Endothelial cell of umbilical vein (primary cell): ENCODE data around the gene VPS35L. TPM values are rescaled to one million over a fixed set of nuclear protein-coding genes. Genes with fewer than 3 reads are reported as not detected.
A peak's percentile ranks its signal among the peaks of the same experiment; 100 is the strongest.

Experiments used
- BruUV-seq: library from RNA; stranded (reverse); fragments of 400-500 nt; replicated peaks from 2 replicates; lab custom pipeline; 2021; lab: Mats Ljungman, UMichigan
- CTCF ChIA-PET: fragments of 300-600, 350-600 bp; sonication (Branson Sonifier 250); formaldehyde crosslinking; loops from one replicate; lab custom pipeline; 2021; ENCODE audit warnings: antibody characterized with exemption, inconsistent platforms; lab: Charles Lee
- POLR2A ChIA-PET: fragments of 300-600, 350-600 bp; sonication (Branson Sonifier 250); formaldehyde crosslinking; loops from one replicate; lab custom pipeline; 2021; ENCODE audit warnings: antibody characterized with exemption, inconsistent platforms; lab: Charles Lee
- DNase-seq: peaks from one replicate; pipeline ENCODE4 v3.0.0-alpha.2; 2011; ENCODE audit warnings: low read depth, low spot score
- FAIRE-seq: peaks from 2 replicates; lab custom pipeline; 2011; peaks lifted over from hg19 to GRCh38; lab: Jason Lieb, UNC
- H2AFZ ChIP-seq: 2 replicates; pipeline ENCODE4 v1.6.0; 2012; ENCODE audit warnings: low read depth, low read length, control low read depth, inconsistent platforms
- H3K27ac ChIP-seq: 2 replicates; pipeline ENCODE4 v1.5.1; 2011; ENCODE audit warnings: low read depth, mild to moderate bottlenecking, control low read depth, low read length, moderate library complexity; ENCODE audit not compliant: insufficient read depth
- H3K27me3 ChIP-seq, 2 experiments: 2 replicates each; pipeline versions ENCODE4 v1.6.0 to v1.6.1; 2011; ENCODE audit warnings: low read length in 2 of 2, mixed read lengths in 1 of 2; ENCODE audit not compliant: control insufficient read depth in 2 of 2, insufficient read depth in 2 of 2
- H3K36me3 ChIP-seq, 2 experiments: 2 replicates in 1 of 2; 3 replicates in 1 of 2; pipeline ENCODE4 v1.5.1; 2011; ENCODE audit warnings: low read length in 2 of 2, mild to moderate bottlenecking in 1 of 2, moderate library complexity in 1 of 2; ENCODE audit not compliant: control insufficient read depth in 2 of 2, insufficient read depth in 2 of 2; ENCODE audit errors: extremely low read depth in 1 of 2
- H3K4me1 ChIP-seq: 3 replicates; pipeline ENCODE4 v1.5.1; 2011; ENCODE audit warnings: mild to moderate bottlenecking, low read length; ENCODE audit not compliant: control insufficient read depth, insufficient read depth; ENCODE audit errors: extremely low read depth
- H3K4me2 ChIP-seq: 2 replicates; pipeline ENCODE4 v1.6.1; 2011; ENCODE audit warnings: low read length, control low read depth, mixed read lengths; ENCODE audit not compliant: insufficient read depth
- H3K4me3 ChIP-seq, 3 experiments: fragments of 200-600 bp in 1 of 3; sonication (generic), shearing (Covaris generic) in 1 of 3; replicated peaks in 1 of 3; 2 replicates each; pipeline ENCODE4 v1.5.1; 2011 to 2016; ENCODE audit warnings: control low read depth in 3 of 3, low read length in 3 of 3, mild to moderate bottlenecking in 2 of 3, inconsistent platforms in 1 of 3, low read depth in 1 of 3, moderate library complexity in 1 of 3; ENCODE audit not compliant: insufficient read depth in 1 of 3
- H3K79me2 ChIP-seq: 2 replicates; pipeline ENCODE4 v1.6.0; 2012; ENCODE audit warnings: low read length, inconsistent platforms; ENCODE audit not compliant: control insufficient read depth, insufficient read depth
- H3K9ac ChIP-seq: replicated peaks from 2 replicates; pipeline ENCODE3; 2011; ENCODE audit warnings: low read length, control low read depth; ENCODE audit not compliant: insufficient read depth; ENCODE audit errors: extremely low read depth
- H3K9me1 ChIP-seq: replicated peaks from 3 replicates; pipeline ENCODE4 v1.6.0; 2011; ENCODE audit warnings: mild to moderate bottlenecking, low read length; ENCODE audit not compliant: control insufficient read depth, insufficient read depth; ENCODE audit errors: extremely low read depth
- H3K9me3 ChIP-seq: replicated peaks from 2 replicates; pipeline ENCODE4 v1.5.1; 2012; ENCODE audit warnings: low read length, inconsistent platforms; ENCODE audit not compliant: control insufficient read depth, insufficient read depth
- H4K20me1 ChIP-seq: replicated peaks from 2 replicates; pipeline ENCODE3; 2011; ENCODE audit warnings: mild to moderate bottlenecking, low read length; ENCODE audit not compliant: control insufficient read depth, insufficient read depth; ENCODE audit errors: extremely low read depth
- CTCF ChIP-seq, 2 donors: IDR thresholded peaks; 1 replicate in 1 of 2; 2 replicates in 1 of 2; pipeline ENCODE4 v1.5.1; 2011; ENCODE audit warnings: low read length in 2 of 2, mild to moderate bottlenecking in 2 of 2, moderate library complexity in 2 of 2, control low read depth in 1 of 2, inconsistent platforms in 1 of 2, low read depth in 1 of 2; ENCODE audit not compliant: insufficient read depth in 1 of 2; ENCODE audit errors: extremely low read depth in 1 of 2
- EZH2 ChIP-seq: IDR thresholded peaks from 2 replicates; pipeline ENCODE4 v1.6.1; 2012; ENCODE audit warnings: borderline replicate concordance, low read depth, mild to moderate bottlenecking, moderate library complexity, low read length, inconsistent platforms; ENCODE audit not compliant: severe bottlenecking
- FOS ChIP-seq: IDR thresholded peaks from 2 replicates; pipeline ENCODE4 v1.6.1; 2011; ENCODE audit warnings: mild to moderate bottlenecking, low read length, moderate library complexity, borderline replicate concordance; ENCODE audit not compliant: insufficient read depth
- GATA2 ChIP-seq: IDR thresholded peaks from 2 replicates; pipeline ENCODE4 v1.7.0; 2011; ENCODE audit warnings: low read depth, mild to moderate bottlenecking, moderate library complexity, mixed read lengths, low read length; ENCODE audit not compliant: insufficient read length, insufficient read depth
- JUN ChIP-seq: IDR thresholded peaks from 2 replicates; pipeline ENCODE4 v1.6.1; 2011; ENCODE audit warnings: borderline replicate concordance, low read depth; ENCODE audit not compliant: insufficient read length, insufficient read depth
- MAX ChIP-seq: IDR thresholded peaks from 2 replicates; pipeline ENCODE4 v1.6.1; 2011; ENCODE audit not compliant: insufficient read depth, insufficient read length
- MYC ChIP-seq: IDR thresholded peaks from one replicate; pipeline ENCODE4 v1.6.1; 2011; ENCODE audit warnings: mild to moderate bottlenecking, low read depth, low read length
- POLR2A ChIP-seq: IDR thresholded peaks from 2 replicates; pipeline ENCODE4 v1.6.1; 2012; ENCODE audit warnings: low read depth, mild to moderate bottlenecking, control low read depth, low read length
- POLR2AphosphoS5 ChIP-seq: IDR thresholded peaks from 2 replicates; pipeline ENCODE4 v1.6.1; 2012; ENCODE audit warnings: low read depth, mild to moderate bottlenecking, control low read depth, low read length, moderate library complexity; ENCODE audit not compliant: insufficient read depth
- dilution Hi-C: fragments of 300-500 bp; cut with MboI; formaldehyde crosslinking; loops from one replicate; pipeline ENCODE4 v1.15.0; 2019; ENCODE audit warnings: low sequenced_read_pairs; ENCODE audit not compliant: extremely low pct_ligation_motif_present
- intact Hi-C: fragments of 100-400 bp; cut with micrococcal nuclease; formaldehyde crosslinking; loops from one replicate; pipeline ENCODE4 v1.10.0; 2022
- polyA plus RNA-seq, 4 experiments: library from polyadenylated mRNA; depleted of rRNA in 3 of 4; stranded (reverse) in 3 of 4; unstranded in 1 of 4; fragments of >200 nt; gene quantifications; 2 replicates each; pipeline versions ENCODE4 v1.2.1 to v1.2.3, GENCODE V29; 2011 to 2012; ENCODE audit warnings: missing spikeins in 1 of 4
- total RNA-seq: library from RNA; stranded (reverse); gene quantifications from 2 replicates; pipeline ENCODE4 v1.2.3, GENCODE V29; 2021

VPS35L gene
- total and polyA plus RNA-seq, 2 donors (not counting 3 experiments of a cell fraction or from before 2014, with no cell fraction given): 49.1 to 91.1 TPM

GRCh38 chr16:19722269-19722952, 166.9 kb downstream of the VPS35L start:
- TF ChIP-seq JUN (no peak), MYC (no peak), POLR2A (no peak), CTCF (IDR thresholded peaks at IDR 0.05; ENCODE audit: extremely low read depth in 1 of 2, insufficient read depth in 1 of 2, low read depth in 1 of 2, low read length in 2 of 2) (no peak), POLR2AphosphoS5 (no peak), EZH2 (no peak), FOS (no peak), MAX (no peak), GATA2 (no peak)
- peaks cover 7% of the 10 kb centered on the region for H3K4me1 ChIP-seq
- DNase-seq: peak; percentile 32
- no peaks in the 10 kb centered on the region for H3K9me1 ChIP-seq
- H2AFZ ChIP-seq: no peak overlapping the region
- H3K9me3 ChIP-seq: no peaks in the 10 kb centered on the region
- H3K36me3 ChIP-seq: no peaks in the 10 kb centered on the region
- no peak overlapping the region for H3K27ac ChIP-seq
- no peak overlapping the region for H3K9ac ChIP-seq
- no peaks in the 10 kb centered on the region for H4K20me1 ChIP-seq
- dilution Hi-C loops: no loop called here
- intact Hi-C loops: no loop called here
- H3K79me2 ChIP-seq: peaks cover 10% of the 10 kb centered on the region
- ChIA-PET POLR2A (no interaction called here), CTCF (interaction anchor here (0.5 to 1.7 kb wide), 6 partner anchors 27 to 162 kb away, joined by 3 to 4 read pairs (median 4); partner anchors contain the start of gene GPRC5B)
- no peak for FAIRE-seq
- no TSS peak for BruUV-seq
- H3K4me3 ChIP-seq: no peak overlapping the region
- H3K4me2 ChIP-seq: no peak overlapping the region
- no peaks in the 10 kb centered on the region for H3K27me3 ChIP-seq
